H9 (cell line): ENCODE measurements around the gene GLRX. TPM values are rescaled to one million over a fixed set of nuclear protein-coding genes. Genes with fewer than 3 reads are reported as not detected.

ENCODE experiments used
- DNase-seq: peaks from one replicate; pipeline ENCODE4 v3.0.0-alpha.2; 2017
- H2AFZ ChIP-seq: one replicate; pipeline ENCODE4 v1.6.1; 2013; ENCODE audit warnings: mild to moderate bottlenecking, low read length, control low read depth, moderate library complexity
- H2AK5ac ChIP-seq: 2 replicates; pipeline ENCODE4 v1.6.1; 2013; ENCODE audit warnings: low read length, control low read depth, mixed read lengths; ENCODE audit not compliant: insufficient read length
- H2BK120ac ChIP-seq: one replicate; pipeline ENCODE4 v1.6.1; 2013; ENCODE audit warnings: low read depth, mild to moderate bottlenecking, low read length, control low read depth, inconsistent platforms; ENCODE audit not compliant: poor library complexity, severe bottlenecking
- H2BK12ac ChIP-seq: 2 replicates; pipeline ENCODE4 v1.6.1; 2013; ENCODE audit warnings: low read length, control low read depth, mixed read lengths, low read depth; ENCODE audit not compliant: insufficient read length
- H2BK15ac ChIP-seq: 2 replicates; pipeline ENCODE4 v1.6.1; 2013; ENCODE audit warnings: low read depth, low read length, control low read depth
- H2BK20ac ChIP-seq: one replicate; pipeline ENCODE4 v1.6.1; 2013; ENCODE audit warnings: low read depth, mild to moderate bottlenecking, low read length, control low read depth, inconsistent platforms; ENCODE audit not compliant: poor library complexity, severe bottlenecking
- H2BK5ac ChIP-seq: 2 replicates; pipeline ENCODE4 v1.6.1; 2013; ENCODE audit warnings: low read length, control low read depth, mixed read lengths; ENCODE audit not compliant: insufficient read length
- H3K14ac ChIP-seq: 2 replicates; pipeline ENCODE4 v1.6.1; 2013; ENCODE audit warnings: low read length, control low read depth; ENCODE audit not compliant: insufficient read depth
- H3K18ac ChIP-seq: 2 replicates; pipeline ENCODE4 v1.6.1; 2013; ENCODE audit warnings: low read depth, mild to moderate bottlenecking, mixed read lengths, low read length, control low read depth; ENCODE audit not compliant: insufficient read length
- H3K23ac ChIP-seq: 2 replicates; pipeline ENCODE4 v1.6.1; 2013; ENCODE audit warnings: low read length, control low read depth, mixed read lengths, low read depth; ENCODE audit not compliant: insufficient read length
- H3K23me2 ChIP-seq: 2 replicates; pipeline ENCODE4 v1.6.1; 2013; ENCODE audit warnings: low read depth, mild to moderate bottlenecking, mixed read lengths, low read length, control low read depth; ENCODE audit not compliant: insufficient read length, poor library complexity, severe bottlenecking
- H3K27ac ChIP-seq: 2 replicates; pipeline ENCODE4 v1.5.1; 2013; ENCODE audit warnings: low read length, control low read depth, mixed read lengths, low read depth; ENCODE audit not compliant: insufficient read length
- H3K27me3 ChIP-seq: 2 replicates; pipeline ENCODE4 v1.6.1; 2013; ENCODE audit warnings: low read length, control low read depth, inconsistent platforms; ENCODE audit not compliant: insufficient read depth
- H3K4ac ChIP-seq: 2 replicates; pipeline ENCODE4 v1.6.1; 2013; ENCODE audit warnings: low read depth, mild to moderate bottlenecking, control low read depth, inconsistent platforms, low read length, moderate library complexity
- H3K4me1 ChIP-seq: 2 replicates; pipeline ENCODE4 v1.6.1; 2013; ENCODE audit warnings: low read length, control low read depth, inconsistent platforms; ENCODE audit not compliant: insufficient read depth
- H3K4me2 ChIP-seq: 2 replicates; pipeline ENCODE4 v1.6.1; 2013; ENCODE audit warnings: low read length, control low read depth, mixed read lengths; ENCODE audit not compliant: insufficient read length, insufficient read depth
- H3K56ac ChIP-seq: 2 replicates; pipeline ENCODE4 v1.6.1; 2013; ENCODE audit warnings: low read depth, mild to moderate bottlenecking, mixed read lengths, low read length, control low read depth; ENCODE audit not compliant: insufficient read length
- H3K79me1 ChIP-seq: 2 replicates; pipeline ENCODE4 v1.6.1; 2013; ENCODE audit warnings: low read depth, mild to moderate bottlenecking, moderate library complexity, low read length, control low read depth, inconsistent platforms; ENCODE audit not compliant: insufficient read depth, poor library complexity, severe bottlenecking
- H3K79me2 ChIP-seq: 2 replicates; pipeline ENCODE4 v1.6.1; 2013; ENCODE audit warnings: low read length, control low read depth, inconsistent platforms; ENCODE audit not compliant: insufficient read depth
- H3K9ac ChIP-seq: 2 replicates; pipeline ENCODE4 v1.6.1; 2013; ENCODE audit warnings: low read length, control low read depth, mixed read lengths; ENCODE audit not compliant: insufficient read length; ENCODE audit errors: extremely low read depth
- H3K9me3 ChIP-seq: one replicate; pipeline ENCODE4 v1.6.1; 2013; ENCODE audit warnings: low read depth, low read length, inconsistent platforms; ENCODE audit not compliant: control insufficient read depth
- H3T11ph ChIP-seq: one replicate; pipeline ENCODE4 v1.6.1; 2013; ENCODE audit warnings: mild to moderate bottlenecking, low read length, control low read depth, inconsistent platforms
- H4K20me1 ChIP-seq: one replicate; pipeline ENCODE4 v1.6.1; 2013; ENCODE audit not compliant: control insufficient read depth, insufficient read length, insufficient read depth
- H4K5ac ChIP-seq: 2 replicates; pipeline ENCODE4 v1.6.1; 2013; ENCODE audit warnings: low read depth, mild to moderate bottlenecking, mixed read lengths, low read length, control low read depth; ENCODE audit not compliant: insufficient read length
- H4K8ac ChIP-seq: replicated peaks from 2 replicates; pipeline ENCODE4 v1.6.1; 2013; ENCODE audit warnings: low read length, control low read depth, mixed read lengths, low read depth; ENCODE audit not compliant: insufficient read length
- H4K91ac ChIP-seq: 2 replicates; pipeline ENCODE4 v1.6.1; 2013; ENCODE audit warnings: low read depth, mild to moderate bottlenecking, moderate library complexity, mixed read lengths, low read length, control low read depth; ENCODE audit not compliant: insufficient read length
- H3K27ac Mint-ChIP-seq, 3 experiments: 2 replicates in 2 of 3; 3 replicates in 1 of 3; pipeline ENCODE4 v1.8.0; 2020 to 2021; ENCODE audit warnings: mixed read lengths in 3 of 3, mild to moderate bottlenecking in 1 of 3, moderate library complexity in 1 of 3
- H3K27me3 Mint-ChIP-seq: 2 replicates; pipeline ENCODE4 v1.8.0; 2021; ENCODE audit warnings: low read depth, mild to moderate bottlenecking, moderate library complexity, mixed read lengths
- H3K36me3 Mint-ChIP-seq, 3 experiments: 2 replicates in 2 of 3; 3 replicates in 1 of 3; pipeline ENCODE4 v1.8.0; 2020 to 2021; ENCODE audit warnings: low read depth in 3 of 3, mixed read lengths in 3 of 3; ENCODE audit not compliant: insufficient read depth in 1 of 3
- H3K4me1 Mint-ChIP-seq, 2 experiments: 2 replicates each; pipeline ENCODE4 v1.8.0; 2020; ENCODE audit warnings: mixed read lengths in 2 of 2
- H3K4me3 Mint-ChIP-seq, 2 experiments: 2 replicates in 1 of 2; 3 replicates in 1 of 2; pipeline ENCODE4 v1.8.0; 2020 to 2021; ENCODE audit warnings: mild to moderate bottlenecking in 2 of 2, mixed read lengths in 2 of 2, moderate library complexity in 1 of 2
- H3K9me3 Mint-ChIP-seq, 2 experiments: 2 replicates in 1 of 2; 3 replicates in 1 of 2; pipeline ENCODE4 v1.8.0; 2020; ENCODE audit warnings: mild to moderate bottlenecking in 2 of 2, mixed read lengths in 2 of 2, moderate library complexity in 1 of 2
- WGBS: extraction: QIAGEN DNeasy Blood & Tissue Kit; methylation state at CpG from one replicate; pipeline ENCODE4 v1.1.7; 2013; ENCODE audit warnings: missing lambda C conversion rate, low lambda C conversion rate, mixed read lengths; ENCODE audit not compliant: insufficient read length; ENCODE audit errors: extremely low coverage; 5-methylcytosine and 5-hydroxymethylcytosine counted together
- total RNA-seq: library from RNA; stranded (reverse); gene quantifications from 2 replicates; pipeline ENCODE4 v1.2.1, GENCODE V29; 2021
- TF ChIP-seq, protein P1 (sequence below): fragments of 200-600 bp; sonication (generic); conservative IDR thresholded peaks from 3 replicates; pipeline ENCODE4 v1.8.0; 2021; ENCODE audit warnings: antibody characterized with exemption, mild to moderate bottlenecking

GLRX gene
- total RNA-seq, 1 experiment from 2014 or later, result 13.8 TPM

GRCh38 chr5:95825495-95825894, 3.0 kb upstream of the GLRX start:
- no peaks in the 10 kb centered on the region for H3K9me3 ChIP-seq
- H4K5ac ChIP-seq, result no peak overlapping the region
- Mint-ChIP-seq H3K36me3 (no peaks in the 10 kb centered on the region), H3K4me3 (no peak overlapping the region), H3K4me1 (peaks cover 28 to 29% of the 10 kb centered on the region in 2 experiments), H3K27me3 (peaks cover 9% of the 10 kb centered on the region), H3K9me3 (no peaks in the 10 kb centered on the region), H3K27ac (no peak overlapping the region)
- H2BK120ac ChIP-seq, result no peak overlapping the region
- H3K4ac ChIP-seq, result no peak overlapping the region
- H3K56ac ChIP-seq, result no peak overlapping the region
- H3K18ac ChIP-seq, result no peak overlapping the region
- H3K79me2 ChIP-seq, result no peaks in the 10 kb centered on the region
- no peak overlapping the region for H4K91ac ChIP-seq
- H2BK15ac ChIP-seq, result no peak overlapping the region
- no peak overlapping the region for H3K4me2 ChIP-seq
- H3K9ac ChIP-seq, result no peak overlapping the region
- H4K8ac ChIP-seq, result no peak overlapping the region
- no peak overlapping the region for H2AK5ac ChIP-seq
- H3K14ac ChIP-seq, result no peak overlapping the region
- no peak overlapping the region for H3T11ph ChIP-seq
- DNase-seq, result no peak
- no peak overlapping the region for H3K23ac ChIP-seq
- WGBS, result no CpG with 5 or more reads among the region's 3 CpGs
- no peak overlapping the region for H2BK5ac ChIP-seq
- no peak overlapping the region for H2AFZ ChIP-seq
- H2BK12ac ChIP-seq, result no peak overlapping the region
- H4K20me1 ChIP-seq, result no peaks in the 10 kb centered on the region
- H2BK20ac ChIP-seq, result no peak overlapping the region
- TF ChIP-seq, protein P1, sequence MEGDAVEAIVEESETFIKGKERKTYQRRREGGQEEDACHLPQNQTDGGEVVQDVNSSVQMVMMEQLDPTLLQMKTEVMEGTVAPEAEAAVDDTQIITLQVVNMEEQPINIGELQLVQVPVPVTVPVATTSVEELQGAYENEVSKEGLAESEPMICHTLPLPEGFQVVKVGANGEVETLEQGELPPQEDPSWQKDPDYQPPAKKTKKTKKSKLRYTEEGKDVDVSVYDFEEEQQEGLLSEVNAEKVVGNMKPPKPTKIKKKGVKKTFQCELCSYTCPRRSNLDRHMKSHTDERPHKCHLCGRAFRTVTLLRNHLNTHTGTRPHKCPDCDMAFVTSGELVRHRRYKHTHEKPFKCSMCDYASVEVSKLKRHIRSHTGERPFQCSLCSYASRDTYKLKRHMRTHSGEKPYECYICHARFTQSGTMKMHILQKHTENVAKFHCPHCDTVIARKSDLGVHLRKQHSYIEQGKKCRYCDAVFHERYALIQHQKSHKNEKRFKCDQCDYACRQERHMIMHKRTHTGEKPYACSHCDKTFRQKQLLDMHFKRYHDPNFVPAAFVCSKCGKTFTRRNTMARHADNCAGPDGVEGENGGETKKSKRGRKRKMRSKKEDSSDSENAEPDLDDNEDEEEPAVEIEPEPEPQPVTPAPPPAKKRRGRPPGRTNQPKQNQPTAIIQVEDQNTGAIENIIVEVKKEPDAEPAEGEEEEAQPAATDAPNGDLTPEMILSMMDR, result no peak
- no peaks in the 10 kb centered on the region for H3K79me1 ChIP-seq
- no peak overlapping the region for H3K27ac ChIP-seq
- H3K23me2 ChIP-seq, result peaks cover 9% of the 10 kb centered on the region
- no peaks in the 10 kb centered on the region for H3K27me3 ChIP-seq
- H3K4me1 ChIP-seq, result peaks cover 6% of the 10 kb centered on the region; the same call in 1 of the 2 replicates
